BE2C (cell line): ENCODE data around the gene PKD1L1.
"Not testable (repeated sequence)": the region's sequence is repeated elsewhere in the genome, so short reads cannot be mapped to it uniquely, and the experiment has no call there.

Experiments
- DNase-seq: peaks from one replicate; pipeline ENCODE4 v3.0.0-alpha.2; 2020
- H3K27me3 ChIP-seq: fragments of 250-450 bp; sonication (Bioruptor Pico); 2 replicates; pipeline ENCODE4 v1.5.1; 2020; ENCODE audit warnings: mild to moderate bottlenecking
- H3K36me3 ChIP-seq: fragments of 250-450 bp; sonication (Bioruptor Pico); 2 replicates; pipeline ENCODE4 v1.5.1; 2020; ENCODE audit warnings: mild to moderate bottlenecking
- H3K4me1 ChIP-seq: fragments of 250-450 bp; sonication (Bioruptor Pico); 2 replicates; pipeline ENCODE4 v1.5.1; 2020
- H3K4me3 ChIP-seq: 2 replicates; pipeline ENCODE4 v1.5.1; 2011; ENCODE audit warnings: low read depth, low read length
- H3K9me3 ChIP-seq: fragments of 250-450 bp; sonication (Bioruptor Pico); 2 replicates; pipeline ENCODE4 v1.5.1; 2020
- TF ChIP-seq, protein P1 (sequence below): IDR thresholded peaks from 2 replicates; pipeline ENCODE4 v1.5.1; 2012; ENCODE audit warnings: mild to moderate bottlenecking, low read depth, low read length

The PKD1L1 gene

DNA sequence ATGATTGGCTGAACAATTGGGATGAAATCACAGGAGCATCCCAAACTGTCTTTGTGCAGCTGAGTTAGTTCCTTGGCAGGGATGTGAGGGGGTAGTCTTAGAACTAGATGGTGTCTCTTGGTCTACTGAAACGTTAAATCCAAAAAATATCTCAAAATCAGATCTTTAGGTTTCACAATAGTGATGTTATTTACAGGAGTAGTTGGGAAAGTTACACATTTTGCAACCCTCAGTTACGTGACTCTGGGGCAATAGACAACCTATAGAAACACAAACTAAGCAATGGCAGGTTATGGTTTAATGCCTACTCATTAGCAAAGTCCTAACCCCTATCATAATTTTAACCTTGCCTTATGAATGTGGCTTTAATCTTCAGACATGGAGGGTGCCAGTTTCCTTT is 24.0 kb downstream of the PKD1L1 start:
- no peaks in the 10 kb centered on the region for H3K4me1 ChIP-seq
- DNase-seq, result no peak
- no peak overlapping the region for H3K4me3 ChIP-seq
- no peaks in the 10 kb centered on the region for H3K9me3 ChIP-seq
- H3K27me3 ChIP-seq, result no peaks in the 10 kb centered on the region
- TF ChIP-seq, protein P1, sequence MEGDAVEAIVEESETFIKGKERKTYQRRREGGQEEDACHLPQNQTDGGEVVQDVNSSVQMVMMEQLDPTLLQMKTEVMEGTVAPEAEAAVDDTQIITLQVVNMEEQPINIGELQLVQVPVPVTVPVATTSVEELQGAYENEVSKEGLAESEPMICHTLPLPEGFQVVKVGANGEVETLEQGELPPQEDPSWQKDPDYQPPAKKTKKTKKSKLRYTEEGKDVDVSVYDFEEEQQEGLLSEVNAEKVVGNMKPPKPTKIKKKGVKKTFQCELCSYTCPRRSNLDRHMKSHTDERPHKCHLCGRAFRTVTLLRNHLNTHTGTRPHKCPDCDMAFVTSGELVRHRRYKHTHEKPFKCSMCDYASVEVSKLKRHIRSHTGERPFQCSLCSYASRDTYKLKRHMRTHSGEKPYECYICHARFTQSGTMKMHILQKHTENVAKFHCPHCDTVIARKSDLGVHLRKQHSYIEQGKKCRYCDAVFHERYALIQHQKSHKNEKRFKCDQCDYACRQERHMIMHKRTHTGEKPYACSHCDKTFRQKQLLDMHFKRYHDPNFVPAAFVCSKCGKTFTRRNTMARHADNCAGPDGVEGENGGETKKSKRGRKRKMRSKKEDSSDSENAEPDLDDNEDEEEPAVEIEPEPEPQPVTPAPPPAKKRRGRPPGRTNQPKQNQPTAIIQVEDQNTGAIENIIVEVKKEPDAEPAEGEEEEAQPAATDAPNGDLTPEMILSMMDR, result no peak
- H3K36me3 ChIP-seq, result no peaks in the 10 kb centered on the region

DNA sequence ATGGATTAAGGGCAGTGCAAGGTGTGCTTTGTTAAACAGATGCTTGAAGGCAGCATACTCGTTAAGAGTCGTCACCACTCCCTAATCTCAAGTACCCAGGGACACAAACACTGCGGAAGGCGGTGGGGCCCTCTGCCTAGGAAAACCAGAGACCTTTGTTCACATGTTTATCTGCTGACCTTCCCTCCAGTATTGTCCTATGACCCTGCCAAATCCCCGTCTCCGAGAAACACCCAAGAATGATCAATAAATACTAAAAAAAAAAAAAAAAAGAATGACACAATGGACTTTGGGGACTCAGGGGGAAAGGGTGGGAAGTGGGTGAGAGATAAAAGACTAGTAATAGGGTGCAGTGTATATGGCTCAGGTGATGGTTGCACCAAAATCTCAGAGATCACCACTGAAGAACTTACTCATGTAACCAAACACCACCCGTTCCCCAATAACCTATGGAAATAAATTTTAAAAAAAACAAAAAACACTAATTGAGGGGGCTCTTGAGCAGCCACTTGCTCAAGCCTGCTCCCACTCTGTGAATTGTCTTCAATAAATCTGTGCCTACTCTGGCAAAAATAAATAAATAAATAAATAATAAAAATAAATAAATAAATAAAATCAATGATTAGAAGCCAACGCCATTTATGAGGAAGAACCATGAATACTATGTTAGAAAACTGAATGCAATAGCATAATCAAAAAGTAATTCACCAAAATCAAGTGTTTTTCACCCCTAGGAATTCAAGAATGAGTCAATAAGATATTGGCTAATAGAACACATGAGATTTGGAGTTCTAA is 25.0 kb downstream of the PKD1L1 start:
- H3K4me1 ChIP-seq, H3K4me3 ChIP-seq, H3K36me3 ChIP-seq, H3K9me3 ChIP-seq, H3K27me3 ChIP-seq, DNase-seq: not testable (repeated sequence)

DNA sequence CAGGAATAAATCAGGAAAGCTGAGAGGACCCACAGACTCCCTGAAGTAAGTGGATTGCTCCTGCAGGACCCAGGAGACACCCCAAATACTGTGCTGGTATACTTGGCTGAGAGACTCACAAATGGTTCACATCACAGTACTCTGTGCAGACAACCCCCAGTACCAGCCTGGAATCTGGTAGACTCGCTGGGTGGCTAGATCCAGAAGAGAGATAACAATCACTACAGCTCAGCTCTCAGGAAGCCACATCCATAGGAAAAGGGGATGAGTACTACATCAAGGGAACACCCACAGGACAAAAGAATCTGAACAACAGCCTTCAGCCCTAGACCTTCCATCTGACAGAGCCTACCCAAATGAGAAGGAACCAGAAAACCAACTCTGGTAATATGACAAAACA is 31.8 kb downstream of the PKD1L1 start:
- H3K4me3 ChIP-seq, H3K36me3 ChIP-seq, H3K4me1 ChIP-seq, DNase-seq, H3K9me3 ChIP-seq, H3K27me3 ChIP-seq: not testable (repeated sequence)

DNA sequence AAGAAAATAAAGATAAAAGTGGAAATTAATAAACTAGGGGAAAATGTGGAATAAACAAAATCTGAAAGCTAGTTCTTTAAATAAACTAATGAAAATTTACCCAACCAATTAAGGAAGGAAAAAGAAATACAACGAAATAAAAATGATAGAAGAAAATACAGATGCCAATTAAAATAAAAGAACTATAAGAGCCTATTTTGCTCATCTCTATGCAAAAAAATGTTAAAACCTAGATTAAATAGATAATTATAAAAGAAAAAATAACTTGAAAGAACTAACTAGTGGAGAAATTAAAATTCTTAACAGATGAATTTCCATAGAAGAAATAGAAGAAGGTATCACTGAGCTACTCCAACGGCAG is 32.7 kb downstream of the PKD1L1 start:
- no peak for DNase-seq
- Histone ChIP-seq H3K9me3 (no peaks in the 10 kb centered on the region), H3K36me3 (no peaks in the 10 kb centered on the region), H3K27me3 (no peaks in the 10 kb centered on the region), H3K4me3 (no peak overlapping the region), H3K4me1 (no peaks in the 10 kb centered on the region)
- TF ChIP-seq, protein P1, result no peak

DNA sequence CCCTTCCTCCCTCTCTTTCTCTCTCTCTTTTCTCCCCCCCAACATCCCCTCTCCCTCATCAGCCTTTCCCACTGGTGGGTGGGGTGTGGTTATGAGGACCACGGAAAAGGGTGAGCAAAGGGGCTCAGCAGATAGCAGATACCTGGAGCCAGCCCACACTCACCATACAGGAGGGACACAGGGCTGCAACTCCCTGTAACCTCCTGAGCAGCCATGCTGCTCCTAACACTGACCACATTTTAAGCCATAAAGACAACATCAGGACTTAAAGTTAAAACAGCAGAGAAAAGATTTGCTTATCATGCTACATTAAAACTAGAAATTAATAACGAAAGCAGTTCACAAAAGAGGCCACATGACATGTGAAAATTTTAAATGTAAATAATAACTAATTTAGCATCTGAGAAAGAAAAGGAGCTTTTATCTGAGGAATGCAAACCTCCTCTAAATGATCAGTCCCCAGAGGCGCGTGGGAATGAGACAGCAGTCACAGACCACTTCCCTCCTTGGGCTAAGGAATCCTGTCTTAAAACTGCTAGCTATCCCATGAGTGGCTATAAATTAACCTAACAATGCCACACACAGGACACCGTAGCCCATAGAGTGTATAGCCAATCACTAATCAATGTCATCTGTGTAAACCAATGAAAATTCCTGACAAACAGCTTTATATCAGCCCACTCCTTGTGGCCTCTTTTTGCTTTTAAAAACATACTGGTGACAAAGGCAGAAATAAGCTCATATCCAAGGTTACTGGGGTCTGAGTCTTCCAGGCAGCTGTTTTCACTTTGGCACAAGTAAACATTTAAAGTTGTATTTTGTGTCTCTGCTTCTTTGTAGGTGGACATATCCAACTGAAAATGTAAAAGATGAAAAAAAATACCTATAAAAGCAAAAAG is 33.3 kb downstream of the PKD1L1 start:
- TF ChIP-seq, protein P1, result no peak
- DNase-seq, result no peak
- Histone ChIP-seq H3K36me3 (no peaks in the 10 kb centered on the region), H3K27me3 (no peaks in the 10 kb centered on the region), H3K9me3 (no peaks in the 10 kb centered on the region), H3K4me1 (no peaks in the 10 kb centered on the region), H3K4me3 (no peak overlapping the region)

DNA sequence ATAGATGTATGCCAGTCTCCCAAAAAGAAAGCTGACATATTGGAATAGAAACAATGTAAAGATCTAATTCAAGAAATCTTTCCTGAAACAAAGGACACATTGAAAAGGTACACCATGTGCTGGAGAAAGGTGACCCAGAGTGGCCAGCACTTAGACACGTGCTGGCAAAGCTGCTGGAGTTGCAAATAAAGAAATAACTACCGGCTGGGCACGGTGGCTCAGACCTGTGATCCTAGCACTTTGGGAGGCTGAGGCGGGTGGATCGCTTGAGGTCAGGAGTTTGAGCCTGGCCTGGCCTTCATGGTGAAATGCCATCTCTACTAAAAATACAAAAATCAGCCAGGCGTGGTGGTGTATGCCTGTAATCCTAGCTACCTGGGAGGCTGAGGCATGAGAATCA is 35.9 kb downstream of the PKD1L1 start:
- TF ChIP-seq, protein P1, result no peak
- no peak for DNase-seq
- no peaks in the 10 kb centered on the region for H3K36me3 ChIP-seq
- H3K4me1 ChIP-seq, result no peaks in the 10 kb centered on the region
- H3K27me3 ChIP-seq, result no peaks in the 10 kb centered on the region
- no peaks in the 10 kb centered on the region for H3K9me3 ChIP-seq
- H3K4me3 ChIP-seq, result no peak overlapping the region

DNA sequence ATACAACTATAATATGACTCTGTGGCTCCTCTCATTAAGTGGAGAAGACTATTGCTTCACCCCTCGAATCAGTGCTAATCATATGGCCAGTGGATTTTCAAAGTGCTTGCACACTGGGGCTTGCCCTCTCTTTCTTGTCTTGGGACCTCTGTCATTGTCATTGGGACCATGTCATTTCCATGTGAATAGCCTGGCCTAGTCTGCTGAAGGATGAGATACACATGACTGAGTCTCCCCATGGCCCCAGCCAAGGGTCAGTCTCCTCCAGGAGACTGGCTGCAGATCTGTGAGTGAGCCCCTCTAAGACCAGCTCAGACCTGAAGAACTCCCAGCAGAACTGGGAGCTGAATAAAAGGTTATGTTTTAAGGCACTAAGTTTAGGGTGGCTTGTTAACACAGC is 39.5 kb downstream of the PKD1L1 start:
- H3K36me3 ChIP-seq, result no peaks in the 10 kb centered on the region
- no peaks in the 10 kb centered on the region for H3K9me3 ChIP-seq
- H3K4me1 ChIP-seq, result no peaks in the 10 kb centered on the region
- TF ChIP-seq, protein P1, result no peak
- no peak for DNase-seq
- H3K27me3 ChIP-seq, result no peaks in the 10 kb centered on the region
- H3K4me3 ChIP-seq, result no peak overlapping the region
